ENCODE results near the gene ABCB4.

The ABCB4 gene

GRCh38 chr7:87354749-87355148 is 120.7 kb downstream of the ABCB4 start:
- TF ChIP-seq FOXP2 (optimal IDR thresholded peaks at IDR 0.05; ENCODE audit: borderline replicate concordance, extremely low read depth, extremely low read length, insufficient read depth): no peak
- no peak for TF ChIP-seq REST (IDR thresholded peaks at IDR 0.05; ENCODE audit: insufficient read depth in 1 of 2, low read depth in 2 of 2, low read length in 2 of 2)
- no peak for TF ChIP-seq SIN3A (IDR thresholded peaks at IDR 0.05; ENCODE audit: borderline replicate concordance, insufficient read depth, low read length)
- TF ChIP-seq POLR2AphosphoS5 (IDR thresholded peaks at IDR 0.05; ENCODE audit: low read depth, low read length): no peak
- TF ChIP-seq TAF1 (IDR thresholded peaks at IDR 0.05; ENCODE audit: borderline replicate concordance, insufficient read depth, low read length): no peak

All from PFSK-1 (cell line).